Panc1 (cell line): ENCODE data around the gene OR6C4. TPM values are rescaled to one million over a fixed set of nuclear protein-coding genes. Genes with fewer than 3 reads are reported as not detected.

Experiments
- ATAC-seq: fragments of 200-7000 bp; cut with Tn5 transposase; 2 replicates; pipeline ENCODE4 v1.9.1; 2020; ENCODE audit warnings: mild to moderate bottlenecking, moderate library complexity
- BruUV-seq: library from RNA; stranded (reverse); fragments of 400-500 nt; replicated peaks from 2 replicates; lab custom pipeline; 2021; lab: Mats Ljungman, UMichigan
- CTCF ChIA-PET: fragments of 300-600 bp; sonication (Branson Sonifier 250); formaldehyde crosslinking; loops from one replicate; lab custom pipeline; 2022; ENCODE audit warnings: antibody characterized with exemption; lab: Charles Lee
- POLR2A ChIA-PET: fragments of 300-600 bp; sonication (Branson Sonifier 250); formaldehyde crosslinking; loops from one replicate; lab custom pipeline; 2022; ENCODE audit warnings: antibody characterized with exemption; lab: Charles Lee
- DNase-seq: peaks from one replicate; pipeline ENCODE4 v3.0.0-alpha.2; 2010; ENCODE audit warnings: low read depth, low spot score
- H3K27ac ChIP-seq: 2 replicates; pipeline ENCODE4 v1.5.1; 2011; ENCODE audit warnings: mild to moderate bottlenecking, low read length, inconsistent platforms
- H3K27me3 ChIP-seq: fragments of 200-500 bp; sonication (Bioruptor generic); 2 replicates; pipeline ENCODE4 v1.6.0; 2014; ENCODE audit warnings: low read length, inconsistent platforms; ENCODE audit not compliant: control insufficient read depth, insufficient read depth
- H3K36me3 ChIP-seq: fragments of 200-500 bp; sonication (Bioruptor generic); 2 replicates; pipeline ENCODE4 v1.5.1; 2014; ENCODE audit warnings: inconsistent platforms, mild to moderate bottlenecking, low read length, moderate library complexity; ENCODE audit not compliant: control insufficient read depth, insufficient read depth
- H3K4me1 ChIP-seq: 2 replicates; pipeline ENCODE4 v1.5.1; 2011; ENCODE audit warnings: inconsistent platforms, mild to moderate bottlenecking, low read length, moderate library complexity; ENCODE audit not compliant: control insufficient read depth, insufficient read depth
- H3K4me3 ChIP-seq, 2 experiments: 2 replicates each; pipeline ENCODE4 v1.5.1; 2011 to 2012; ENCODE audit warnings: low read depth in 2 of 2, low read length in 2 of 2, mild to moderate bottlenecking in 2 of 2, inconsistent platforms in 1 of 2, moderate library complexity in 1 of 2
- H3K9me3 ChIP-seq: fragments of 200-500 bp; sonication (Bioruptor generic); 2 replicates; pipeline ENCODE4 v1.5.1; 2014; ENCODE audit warnings: low read depth, mild to moderate bottlenecking, inconsistent platforms, low read length, moderate library complexity; ENCODE audit not compliant: control insufficient read depth, insufficient read depth
- CTCF ChIP-seq: fragments of 450-650 bp; IDR thresholded peaks from 2 replicates; pipeline ENCODE4 v1.5.1; 2017; ENCODE audit warnings: mild to moderate bottlenecking
- POLR2AphosphoS5 ChIP-seq: IDR thresholded peaks from 2 replicates; pipeline ENCODE4 v1.6.1; 2012; ENCODE audit warnings: mild to moderate bottlenecking, low read depth, low read length, moderate library complexity
- REST ChIP-seq, 2 experiments: IDR thresholded peaks; 2 replicates each; pipeline ENCODE4 v1.6.1; 2011 to 2012; ENCODE audit warnings: low read depth in 2 of 2, control low read depth in 1 of 2, low read length in 1 of 2, mild to moderate bottlenecking in 1 of 2, moderate library complexity in 1 of 2; ENCODE audit not compliant: insufficient read depth in 1 of 2
- SIN3A ChIP-seq: IDR thresholded peaks from 2 replicates; pipeline ENCODE4 v1.6.1; 2012; ENCODE audit warnings: low read depth, mild to moderate bottlenecking, low read length, moderate library complexity, borderline replicate concordance; ENCODE audit not compliant: insufficient read depth
- TCF7L2 ChIP-seq: IDR thresholded peaks from 2 replicates; pipeline ENCODE4 v1.6.1; 2011; ENCODE audit warnings: mild to moderate bottlenecking, low read depth, low read length, inconsistent platforms
- in situ Hi-C: cut with HindIII; loops from 2 replicates; pipeline ENCODE4 v1.10.0; 2016; ENCODE audit warnings: low sequenced_read_pairs, low pct_unique_long_range_greater_than_20kb
- intact Hi-C: fragments of 100-400 bp; cut with micrococcal nuclease; formaldehyde crosslinking; loops from one replicate; pipeline ENCODE4 v1.10.0; 2022; ENCODE audit not compliant: unreplicated experiment
- total RNA-seq: library from RNA; stranded (reverse); gene quantifications from one replicate; pipeline ENCODE4 v1.2.1, GENCODE V29; 2021; ENCODE audit not compliant: unreplicated experiment

OR6C4 gene
- total RNA-seq, 1 experiment from 2014 or later, result not detected

- H3K4me1 ChIP-seq, result no peaks in the 10 kb centered on the region
- H3K27me3 ChIP-seq, result peaks cover 2% of the 10 kb centered on the region; the same call in 1 of the 2 replicates
- CTCF ChIA-PET, result no interaction called here
- H3K9me3 ChIP-seq, result no peaks in the 10 kb centered on the region
- H3K4me3 ChIP-seq, result no peak overlapping the region
- intact Hi-C loops (no loop called here), in situ Hi-C loops (no loop called here)
- DNase-seq, result no peak
- no peaks in the 10 kb centered on the region for H3K36me3 ChIP-seq
- TF ChIP-seq REST (IDR thresholded peaks at IDR 0.05; ENCODE audit: insufficient read depth in 1 of 2, low read depth in 2 of 2, low read length in 1 of 2), result no peak
- no peak for TF ChIP-seq TCF7L2
- TF ChIP-seq SIN3A, result no peak
- TF ChIP-seq CTCF, result no peak
- TF ChIP-seq POLR2AphosphoS5, result no peak
- POLR2A ChIA-PET, result no interaction called here
- no peak for ATAC-seq
- BruUV-seq, result no TSS peak
- H3K27ac ChIP-seq, result no peak overlapping the region
These were observed 47.8 kb upstream of the OR6C4 start for GRCh38 chr12:55501601-55502000.

GRCh38 chr12:55515696-55516095 lies 33.7 kb upstream of the OR6C4 start:
- intact Hi-C loops, result no loop called here
- ATAC-seq (no peak), DNase-seq (no peak)
- BruUV-seq, result no TSS peak
- Histone ChIP-seq H3K4me1 (no peaks in the 10 kb centered on the region), H3K4me3 (no peak overlapping the region), H3K9me3 (no peaks in the 10 kb centered on the region), H3K27me3 (no peaks in the 10 kb centered on the region; the same call in 1 of the 2 replicates), H3K36me3 (no peaks in the 10 kb centered on the region), H3K27ac (no peak overlapping the region)
- in situ Hi-C loops, result no loop called here
- TF ChIP-seq POLR2AphosphoS5 (no peak), CTCF (no peak), SIN3A (no peak), TCF7L2 (no peak), REST (IDR thresholded peaks at IDR 0.05; ENCODE audit: insufficient read depth in 1 of 2, low read depth in 2 of 2, low read length in 1 of 2) (no peak)
- ChIA-PET POLR2A (no interaction called here), CTCF (interaction anchor here (0.7 kb wide), 1 partner anchor 123 kb away, joined by 3 read pairs; no protein-coding TSS in a partner anchor)
